Upper lobe of right lung (tissue), 1 donor: ENCODE data around the gene ZYG11B. TPM values are rescaled to one million over a fixed set of nuclear protein-coding genes. Genes with fewer than 3 reads are reported as not detected.
"Not testable (repeated sequence)": the region's sequence is repeated elsewhere in the genome, so short reads cannot be mapped to it uniquely, and the experiment has no call there.

Experiments
- ATAC-seq: fragments of 200-7000 bp; cut with Tn5 transposase; one replicate; pipeline ENCODE4 v1.9.1; 2020; ENCODE audit warnings: mild to moderate bottlenecking, moderate library complexity
- DNase-seq: peaks from one replicate; pipeline ENCODE4 v3.0.0-alpha.2; 2020
- H3K27ac ChIP-seq: fragments of 200-600 bp; one replicate; pipeline ENCODE4 v1.8.0; 2022
- H3K27me3 ChIP-seq: fragments of 200-600 bp; one replicate; pipeline ENCODE4 v1.8.0; 2022; ENCODE audit warnings: mild to moderate bottlenecking
- H3K36me3 ChIP-seq: fragments of 200-600 bp; one replicate; pipeline ENCODE4 v1.8.0; 2022
- H3K4me1 ChIP-seq: fragments of 200-600 bp; one replicate; pipeline ENCODE4 v1.8.0; 2022
- H3K4me3 ChIP-seq: fragments of 200-600 bp; one replicate; pipeline ENCODE4 v1.8.0; 2022; ENCODE audit warnings: mild to moderate bottlenecking
- H3K9me3 ChIP-seq: fragments of 200-600 bp; one replicate; pipeline ENCODE4 v1.8.0; 2022
- CTCF ChIP-seq: fragments of 200-600 bp; IDR thresholded peaks from one replicate; pipeline ENCODE4 v1.8.0; 2022; ENCODE audit warnings: antibody characterized with exemption
- intact Hi-C: fragments of 100-400 bp; cut with DNase I; formaldehyde crosslinking; loops from one replicate; pipeline ENCODE4 v1.11.0; 2022
- total RNA-seq: library from RNA; stranded (reverse); fragmentation: NEBNext Ultra II Directional; extraction: Animal tissue kit (Norgen Biotek cat#: 25700); gene quantifications from one replicate; pipeline ENCODE4 v1.2.1, GENCODE V29; 2021
- donor health status: DM: no; HTN: yes; CAD: no; lungs with severe emphysema.

The ZYG11B gene
- total RNA-seq, 1 donor from 2014 or later: 30.5 TPM

- no peaks in the 10 kb centered on the region for H3K27me3 ChIP-seq
- TF ChIP-seq CTCF: no peak
- H3K9me3 ChIP-seq: no peaks in the 10 kb centered on the region
- H3K4me3 ChIP-seq: no peak overlapping the region
- no peak overlapping the region for H3K27ac ChIP-seq
- no peaks in the 10 kb centered on the region for H3K4me1 ChIP-seq
- H3K36me3 ChIP-seq: no peaks in the 10 kb centered on the region
- DNase-seq: no peak
- intact Hi-C loops: no loop called here
- ATAC-seq: no peak
Measured at GRCh38 chr1:52855584-52855983, 129.3 kb downstream of the ZYG11B start.

GRCh38 chr1:52856026-52856425 is 129.8 kb downstream of the ZYG11B start:
- TF ChIP-seq CTCF: no peak
- Histone ChIP-seq H3K36me3 (no peaks in the 10 kb centered on the region), H3K27ac (no peak overlapping the region), H3K27me3 (no peaks in the 10 kb centered on the region), H3K4me3 (no peak overlapping the region), H3K4me1 (no peaks in the 10 kb centered on the region), H3K9me3 (no peaks in the 10 kb centered on the region)
- DNase-seq (no peak), ATAC-seq (no peak)
- intact Hi-C loops: no loop called here

- no peak for TF ChIP-seq CTCF
- no peaks in the 10 kb centered on the region for H3K27me3 ChIP-seq
- ATAC-seq: no peak
Measured at GRCh38 chr1:52857443-52857842, 131.2 kb downstream of the ZYG11B start.

GRCh38 chr1:52862666-52863458 is 136.6 kb downstream of the ZYG11B start:
- TF ChIP-seq CTCF: no peak
- ATAC-seq: no peak
- no peaks in the 10 kb centered on the region for H3K4me1 ChIP-seq
- no peaks in the 10 kb centered on the region for H3K9me3 ChIP-seq
- H3K27ac ChIP-seq: no peak overlapping the region
- DNase-seq: no peak
- intact Hi-C loops: no loop called here
- H3K36me3 ChIP-seq: no peaks in the 10 kb centered on the region
- no peak overlapping the region for H3K4me3 ChIP-seq
- no peaks in the 10 kb centered on the region for H3K27me3 ChIP-seq

More at GRCh38 chr1:52857443-52857842, 131.2 kb downstream of the ZYG11B start:
- no peak for DNase-seq
- H3K36me3 ChIP-seq: no peaks in the 10 kb centered on the region
- H3K4me3 ChIP-seq: no peak overlapping the region
- intact Hi-C loops: no loop called here
- no peaks in the 10 kb centered on the region for H3K4me1 ChIP-seq
- no peaks in the 10 kb centered on the region for H3K9me3 ChIP-seq
- no peak overlapping the region for H3K27ac ChIP-seq

- Histone ChIP-seq H3K4me3 (no peak overlapping the region), H3K27ac (no peak overlapping the region), H3K27me3 (no peaks in the 10 kb centered on the region), H3K36me3 (no peaks in the 10 kb centered on the region), H3K9me3 (no peaks in the 10 kb centered on the region), H3K4me1 (no peaks in the 10 kb centered on the region)
- DNase-seq: no peak
- intact Hi-C loops: no loop called here
- no peak for TF ChIP-seq CTCF
- ATAC-seq: no peak
Measured at GRCh38 chr1:52867087-52867863, 141.0 kb downstream of the ZYG11B start.

- H3K27me3 ChIP-seq, H3K9me3 ChIP-seq, intact Hi-C loops, ATAC-seq, H3K27ac ChIP-seq, DNase-seq, H3K4me1 ChIP-seq, H3K36me3 ChIP-seq, H3K4me3 ChIP-seq: not testable (repeated sequence)
Measured at GRCh38 chr1:52869727-52870126, 143.5 kb downstream of the ZYG11B start.
